Posterior cingulate gyrus (tissue), 11 donors: ENCODE measurements around the gene MTA2.
"Not testable (repeated sequence)": the region's sequence is repeated elsewhere in the genome, so short reads cannot be mapped to it uniquely, and the experiment has no call there.

Experiments used
- DNase-seq, 10 donors: peaks; one replicate each; pipeline versions ENCODE4 v3.0.0 to v3.0.0-alpha.2; 2020 to 2021; ENCODE audit warnings: mixed read lengths in 3 of 10
- intact Hi-C: fragments of 100-400 bp; cut with DNase I; formaldehyde crosslinking; loops from one replicate; pipeline ENCODE4 v1.15.1; 2023

MTA2 gene

DNA sequence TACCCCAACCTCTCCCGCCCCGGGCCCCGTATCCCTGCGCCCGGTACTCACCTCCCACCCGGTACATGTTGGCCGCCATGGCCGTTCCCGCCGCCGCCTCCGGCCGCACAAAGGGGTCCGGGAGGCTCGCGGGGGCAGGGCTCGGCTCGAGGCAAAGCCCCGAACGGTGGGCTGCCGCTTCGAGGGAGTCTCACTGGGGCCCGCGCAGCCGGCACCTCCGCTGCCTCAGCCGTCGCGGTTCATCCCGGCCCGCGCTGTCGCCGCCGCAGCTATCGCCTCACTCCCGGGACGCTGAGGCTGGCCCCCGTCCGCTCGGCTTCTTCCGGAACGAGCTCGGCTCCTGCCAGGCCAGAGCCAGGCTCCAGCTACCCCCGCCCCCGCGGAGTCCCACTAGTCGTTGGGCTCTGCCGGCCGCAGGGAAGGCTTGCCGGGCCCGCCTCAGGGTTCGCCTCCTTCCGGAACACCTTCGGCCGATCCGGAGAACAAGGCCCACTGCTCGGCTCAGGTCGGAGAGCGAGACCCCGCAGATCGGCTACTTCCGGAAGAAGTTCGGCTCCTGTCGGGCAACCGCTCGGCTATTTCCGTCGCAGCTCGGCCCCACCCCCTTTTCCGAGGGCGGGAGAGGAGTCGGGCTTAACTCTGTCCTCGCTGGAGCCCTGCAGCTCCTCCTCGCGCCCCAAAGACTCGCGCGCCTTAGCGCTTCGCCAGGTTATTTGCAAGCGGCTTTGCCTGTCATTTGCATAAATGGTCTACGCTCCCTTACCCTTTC is at the start of gene MTA2:
MTA2 (minus strand) TSS at position 494 of the 769 bp plus-strand sequence; CDS start at position 79, 415 bp downstream.
- peak; percentile 95 to 99 (median 96) for DNase-seq
- intact Hi-C loops: loop anchor here (1.0 to 2.0 kb wide), 2 partner anchors 8 to 19 kb away; partner anchors contain the start of gene B3GAT3

DNA sequence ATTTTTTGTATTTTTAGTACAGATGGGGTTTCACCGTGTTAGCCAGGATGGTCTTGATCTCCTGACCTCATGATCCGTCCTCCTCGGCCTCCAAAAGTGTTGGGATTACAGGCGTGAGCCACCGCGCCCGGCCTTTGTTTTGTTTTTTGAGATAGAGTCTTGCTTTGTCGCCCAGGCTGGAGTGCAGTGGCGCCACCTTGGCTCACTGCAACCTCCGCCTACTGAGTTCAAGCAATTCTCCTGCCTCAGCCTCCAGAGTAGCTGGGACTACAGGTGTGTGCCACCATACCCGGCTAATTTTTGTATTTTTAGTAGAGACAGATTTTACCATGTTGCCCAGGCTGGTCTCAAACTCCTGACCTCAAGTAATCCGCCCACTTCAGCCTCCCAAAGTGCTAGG is 48.6 kb upstream of the MTA2 start:
- peak in 1 of 10 donors; percentile 47 for DNase-seq
- intact Hi-C loops: not testable (repeated sequence)

DNA sequence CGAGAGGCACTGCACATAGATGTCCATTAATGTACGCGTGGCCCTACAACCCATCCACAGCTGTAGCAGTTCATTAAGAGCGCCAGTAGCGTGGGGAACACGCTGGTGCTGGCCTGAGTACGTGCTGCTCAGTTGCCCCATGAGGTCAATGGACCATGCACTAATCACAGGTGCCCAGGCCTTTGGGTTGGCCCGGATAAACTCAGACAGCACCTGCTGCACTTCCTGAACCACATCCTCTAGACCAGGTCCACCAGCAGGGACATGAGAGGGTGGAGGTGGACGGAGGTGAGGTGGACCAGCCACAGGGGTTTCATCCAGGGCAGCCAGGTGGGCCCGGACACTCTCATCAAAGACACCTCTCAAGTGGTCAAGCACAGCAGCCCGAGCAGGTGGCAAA is 47.8 kb upstream of the MTA2 start:
- DNase-seq: peak in 1 of 10 donors; percentile 52
- intact Hi-C loops: no loop called here

DNA sequence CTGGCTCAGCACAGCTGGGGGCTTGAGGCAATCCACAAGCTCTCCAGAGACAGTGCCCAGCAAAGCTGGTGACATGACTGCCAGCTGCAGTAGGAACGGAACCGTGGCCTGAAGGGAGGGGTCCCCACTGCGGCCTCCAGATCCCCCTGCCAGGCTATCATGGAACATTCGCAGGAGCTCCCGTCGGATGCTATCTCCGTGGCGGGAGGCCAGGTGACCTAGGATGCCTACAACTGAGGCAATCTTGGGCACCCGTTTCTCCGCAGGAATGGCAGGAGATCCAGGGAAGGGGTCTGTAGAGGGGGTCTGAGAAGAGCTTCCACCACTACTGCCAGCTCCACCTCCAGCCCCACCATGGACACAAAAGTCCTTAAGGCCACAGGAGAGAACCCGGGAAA is 47.3 kb upstream of the MTA2 start:
- intact Hi-C loops: no loop called here

DNA sequence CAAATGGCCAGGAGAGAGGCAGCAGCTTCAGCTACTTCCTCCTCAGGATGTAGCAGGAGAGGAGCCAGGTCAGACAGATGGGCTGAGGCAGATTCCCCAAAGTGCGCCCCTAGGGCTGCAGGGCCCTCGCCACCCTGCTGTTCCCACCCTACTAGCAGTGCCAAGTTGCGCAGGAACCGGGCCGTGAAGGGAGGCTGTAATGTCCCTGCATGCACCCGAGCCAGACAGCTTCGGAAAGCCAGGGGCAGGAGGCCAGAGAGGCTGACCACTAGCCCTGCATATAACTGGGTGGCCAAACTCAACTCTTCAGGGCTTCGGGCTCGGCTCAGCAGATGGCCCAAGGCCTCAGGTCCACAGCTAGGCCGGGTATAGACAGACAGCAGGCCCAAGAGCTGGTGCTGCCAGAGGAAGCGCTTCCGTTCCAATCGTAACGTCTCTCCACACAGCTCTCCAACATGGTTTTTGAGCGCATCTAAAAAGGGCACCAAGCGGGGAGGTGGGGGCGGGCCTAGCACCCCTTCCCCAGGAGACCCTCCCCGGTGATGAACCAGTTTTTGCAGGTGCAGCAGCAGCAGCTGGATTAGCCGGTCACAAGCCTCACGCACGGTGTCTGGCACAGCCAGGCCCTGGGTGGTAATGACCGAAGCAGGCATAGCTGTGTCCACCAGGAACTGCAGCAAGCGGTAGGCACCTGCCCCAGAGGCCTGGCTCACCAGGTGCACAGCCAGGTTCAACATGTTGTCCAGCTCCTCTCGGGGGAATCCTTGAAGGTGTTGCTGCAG is 46.7 kb upstream of the MTA2 start:
- intact Hi-C loops: no loop called here
- peak in 1 of 10 donors; percentile 69 for DNase-seq

More for the DNA sequence above, 47.3 kb upstream of the MTA2 start:
- peak in 1 of 10 donors; percentile 67 for DNase-seq

DNA sequence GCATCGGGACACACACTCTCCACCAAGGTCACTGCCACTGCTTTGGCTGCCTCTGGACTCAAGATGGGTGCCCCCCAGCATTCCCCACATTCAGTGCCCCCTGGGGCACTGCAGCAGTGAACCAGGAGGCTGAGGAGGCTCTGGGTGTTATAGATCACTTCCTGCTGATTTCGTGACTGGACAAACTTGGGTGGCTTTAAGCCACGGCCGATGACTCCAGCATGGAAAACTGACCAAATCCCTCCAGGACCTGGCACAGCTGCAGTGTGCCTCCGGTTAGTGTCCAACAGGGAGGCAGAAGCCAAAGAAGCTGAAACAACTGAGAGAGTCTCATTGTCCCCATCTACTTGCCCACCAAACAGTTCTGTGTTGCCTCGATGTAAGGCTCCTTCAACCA is 45.9 kb upstream of the MTA2 start:
- DNase-seq: no peak
- intact Hi-C loops: no loop called here

DNA sequence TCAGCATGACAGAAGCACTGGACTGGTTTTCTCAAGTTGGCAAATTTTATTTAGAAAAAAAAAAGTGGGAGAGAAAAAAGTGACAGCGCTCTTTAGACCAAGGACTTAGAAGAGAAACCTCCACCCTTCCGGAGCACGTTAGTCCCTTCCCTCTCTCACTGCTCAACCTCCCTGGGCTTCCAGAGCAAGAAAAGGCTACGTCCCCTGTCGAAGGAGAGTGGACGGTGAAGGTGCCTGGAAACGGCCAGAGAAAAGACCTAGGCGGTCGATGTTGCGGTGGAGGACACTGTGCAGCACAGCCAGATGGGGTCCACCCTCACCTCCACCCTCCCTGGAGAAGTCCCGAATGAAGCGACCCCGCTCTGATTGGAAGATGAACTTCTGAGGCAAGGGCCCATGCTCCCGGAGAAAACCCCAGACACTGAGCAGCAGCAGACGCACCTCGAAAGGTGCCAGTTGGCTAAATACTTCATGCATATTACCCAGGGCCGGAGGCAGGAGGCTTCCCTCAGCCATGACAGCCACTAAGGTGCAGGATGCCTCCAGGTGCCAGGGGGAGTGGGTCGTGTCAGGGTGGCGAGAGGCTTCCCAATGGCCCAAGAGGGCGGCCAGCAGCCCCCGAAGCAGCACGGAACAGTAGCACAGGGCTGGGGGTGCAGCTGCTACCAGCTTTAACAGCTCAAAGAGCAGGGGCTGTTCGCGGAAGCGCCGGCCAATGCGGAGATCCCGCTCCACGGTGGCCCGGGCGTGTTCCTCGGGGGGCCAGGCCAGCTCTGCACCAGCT is 45.4 kb upstream of the MTA2 start:
- DNase-seq: peak in 1 of 10 donors; percentile 81
- intact Hi-C loops: loop anchor here (1.0 kb wide), 1 partner anchor 25 kb away; no protein-coding TSS in a partner anchor

DNA sequence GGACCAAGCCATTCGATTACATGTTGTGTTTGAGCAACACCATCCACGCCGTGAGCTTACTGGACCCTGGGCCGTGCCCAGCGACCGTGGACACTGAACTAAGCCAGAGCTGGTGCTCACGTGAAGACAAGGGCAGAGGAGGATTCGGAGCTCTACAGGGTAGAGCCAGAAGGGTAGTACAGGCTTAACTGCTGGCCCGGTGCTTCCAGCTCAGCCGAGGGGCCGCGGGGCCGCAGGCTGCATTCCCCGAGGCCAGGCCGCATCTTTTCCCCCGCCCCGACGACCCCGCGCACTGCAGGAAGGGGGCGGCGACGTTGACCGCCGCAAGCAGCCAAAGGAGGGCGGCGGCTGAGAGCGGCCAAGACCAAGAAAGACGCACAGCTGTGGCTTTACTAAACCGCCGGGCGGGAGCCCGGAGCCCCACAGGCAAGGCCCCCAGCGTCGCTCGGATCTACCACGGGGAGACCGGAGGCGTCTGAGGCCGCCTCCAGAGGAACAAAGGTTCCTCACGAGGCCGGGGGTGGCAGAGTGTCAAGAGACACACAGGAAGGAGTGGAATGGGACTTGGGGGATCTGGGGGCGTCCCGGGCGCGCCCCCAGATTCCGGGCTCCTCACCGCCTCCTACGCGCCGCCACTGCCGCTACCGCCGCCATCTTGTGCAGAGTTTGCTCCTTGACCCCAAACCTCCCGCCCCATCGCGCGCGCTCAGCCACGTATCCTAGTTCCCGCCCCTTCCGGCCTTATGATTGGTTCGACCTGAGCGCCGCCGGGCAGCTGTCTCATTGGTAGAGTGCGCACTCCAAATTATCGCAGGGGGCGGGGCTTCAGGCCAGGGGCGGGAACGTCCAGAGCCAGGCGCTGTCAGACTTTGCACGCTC is 44.5 kb upstream of the MTA2 start, which contains the start of gene GANAB:
GANAB (minus strand) TSS at position 668 of the 879 bp plus-strand sequence; CDS start at position 654, 14 bp downstream.
- intact Hi-C loops: loop anchor here (1.0 kb wide), 1 partner anchor 24 kb away; no protein-coding TSS in a partner anchor
- peak; percentile 98 to 100 (median 99) for DNase-seq

DNA sequence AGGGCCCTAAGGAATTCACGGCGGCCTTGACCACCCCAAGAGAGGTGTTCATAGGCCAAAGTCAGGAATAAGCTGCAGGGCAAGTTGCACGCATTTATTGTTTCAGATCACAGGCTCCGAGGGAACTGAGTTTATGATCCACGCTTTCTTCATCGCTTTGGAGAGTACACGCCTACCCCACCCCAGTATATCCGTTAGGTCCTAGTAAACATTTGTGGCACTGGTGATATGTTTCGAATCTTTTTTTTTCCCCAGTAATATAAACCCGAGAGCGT is 43.9 kb upstream of the MTA2 start:
- intact Hi-C loops: no loop called here
- DNase-seq: no peak

DNA sequence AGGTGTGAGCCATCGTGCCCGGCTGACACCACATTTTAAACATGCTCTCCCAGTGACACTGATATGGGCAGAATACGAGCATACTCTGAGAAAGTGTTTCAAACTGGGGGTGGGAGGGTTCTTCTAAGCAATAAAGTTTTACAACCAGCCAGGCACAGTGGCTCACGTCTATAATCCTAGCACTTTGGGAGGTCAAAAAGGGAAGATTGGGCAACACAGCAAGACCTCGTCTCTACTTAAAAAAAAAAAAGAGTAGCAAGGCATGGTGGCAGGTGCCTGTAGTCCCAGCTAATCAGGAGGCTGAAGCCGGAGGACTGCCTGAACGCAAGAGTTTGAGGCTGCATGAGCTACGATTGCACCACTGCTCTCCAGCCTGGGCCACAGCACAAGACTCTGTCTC is 42.6 kb upstream of the MTA2 start:
- peak in 1 of 10 donors; percentile 57 for DNase-seq
- intact Hi-C loops: no loop called here

DNA sequence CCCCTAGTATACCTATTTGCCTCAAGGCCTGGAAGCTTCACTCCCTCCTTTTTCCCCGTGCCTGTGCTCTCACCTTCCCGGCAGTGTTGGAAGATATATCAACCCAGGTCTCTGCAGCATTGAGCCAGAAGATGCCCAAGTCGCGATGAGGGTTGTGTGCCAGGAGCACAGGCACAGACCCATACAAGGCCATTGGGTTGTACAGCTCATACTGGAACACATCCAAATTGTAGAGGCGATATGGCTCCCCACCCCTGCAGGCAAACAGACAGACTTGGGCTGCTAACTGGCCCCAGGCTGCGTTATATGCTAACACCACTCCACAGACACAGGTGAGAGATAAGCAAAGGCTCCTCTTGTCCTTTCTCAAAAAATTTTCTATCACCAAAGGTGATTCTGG is 30.8 kb upstream of the MTA2 start:
- intact Hi-C loops: no loop called here
- peak in 1 of 10 donors; percentile 37 for DNase-seq

DNA sequence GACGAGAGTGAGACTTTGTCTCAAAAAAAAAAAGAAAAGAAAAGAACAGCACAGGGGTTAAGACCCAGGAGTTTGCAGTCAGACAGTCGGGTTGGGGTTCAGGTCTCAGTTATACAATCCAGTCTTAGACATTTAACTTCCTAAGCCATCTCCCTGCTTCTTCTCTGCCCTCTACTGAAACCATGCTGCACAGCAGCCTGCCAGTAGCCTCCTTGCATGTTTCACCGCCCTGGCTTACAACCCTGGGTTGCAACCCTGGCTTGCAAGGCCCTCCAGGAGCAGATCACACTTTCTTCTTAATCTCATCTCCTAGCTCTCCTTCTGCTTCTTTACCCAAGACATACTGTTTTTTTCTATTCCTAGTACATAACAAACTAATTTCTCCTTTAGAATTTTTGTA is 26.0 kb upstream of the MTA2 start:
- intact Hi-C loops: no loop called here
- peak in 1 of 10 donors; percentile 57 for DNase-seq

DNA sequence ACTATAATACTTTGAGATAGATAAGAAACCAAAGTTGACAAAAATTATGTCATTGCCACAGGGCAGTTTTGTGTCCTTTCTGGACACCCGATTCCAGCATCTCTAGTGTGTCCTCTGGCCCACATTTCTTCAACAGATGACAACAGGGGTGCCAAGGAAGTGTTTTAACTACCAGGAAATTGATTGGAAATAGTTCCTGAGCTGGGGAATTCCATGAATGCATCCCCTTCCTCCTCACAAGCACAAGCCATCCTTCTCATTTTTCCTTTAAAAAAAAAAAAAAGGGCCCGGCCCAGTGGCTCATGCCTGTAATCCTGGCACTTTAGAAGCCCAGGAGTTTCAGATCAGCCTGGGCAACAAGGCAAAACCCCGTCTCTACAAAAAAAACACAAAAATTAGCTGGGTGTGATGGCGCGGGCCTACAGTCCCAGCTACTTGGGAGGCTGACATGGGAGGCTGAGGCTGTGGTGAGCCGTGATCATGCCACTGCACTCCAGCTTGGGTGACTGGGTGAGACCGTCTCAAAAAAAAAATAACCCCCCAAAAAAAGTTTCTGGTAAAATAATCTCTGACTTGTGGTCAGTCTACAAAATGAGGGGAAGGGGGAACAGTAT is 20.9 kb upstream of the MTA2 start:
- peak in 1 of 10 donors; percentile 18 for DNase-seq
- intact Hi-C loops: loop anchor here (1.0 to 5.0 kb wide), 2 partner anchors 24 to 50 kb away; partner anchors contain the start of genes EEF1G and GANAB

DNA sequence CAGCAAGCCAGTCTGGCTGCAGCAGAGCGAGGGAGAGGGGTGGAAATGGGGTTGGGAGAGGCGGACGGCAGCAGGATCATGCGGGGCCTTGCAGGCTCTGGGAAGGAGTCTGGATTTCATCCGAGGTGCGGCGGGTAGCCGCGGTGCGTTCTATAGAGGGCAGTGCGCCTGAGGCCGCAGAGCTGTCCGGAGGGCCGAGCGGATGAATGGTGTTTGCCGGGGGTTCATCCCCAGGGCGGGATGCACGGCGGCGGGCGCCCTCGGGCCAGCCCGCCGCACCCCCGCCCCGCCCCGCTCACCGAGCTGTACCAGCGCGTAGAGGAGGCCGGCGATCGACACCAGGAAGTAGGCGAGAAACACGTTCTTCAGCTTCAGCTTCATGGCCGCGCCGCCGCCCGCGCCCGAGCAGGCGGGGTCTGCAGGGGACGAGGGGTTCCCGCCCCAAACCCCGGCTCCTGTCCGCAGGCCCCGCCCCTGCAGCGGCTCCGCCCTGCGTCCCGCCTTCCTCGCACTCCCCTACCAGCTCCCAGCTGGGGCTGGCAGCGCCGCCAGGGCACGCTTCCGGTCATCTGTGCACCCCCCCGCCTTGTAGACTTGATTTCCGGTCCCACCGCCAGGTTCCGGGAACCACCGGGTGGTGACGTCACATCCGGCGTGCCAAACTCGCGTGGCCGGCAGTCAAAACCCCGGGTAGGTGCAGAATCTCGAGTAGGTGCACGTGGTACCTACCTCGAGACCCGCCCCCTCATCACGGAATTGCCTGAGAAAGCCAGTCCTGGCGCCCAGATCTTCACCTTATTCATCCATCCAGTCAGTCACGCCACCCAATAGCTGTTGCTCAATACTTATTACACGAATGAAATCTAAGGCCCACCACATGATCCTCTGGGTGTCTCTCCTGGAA is 20.2 kb upstream of the MTA2 start, which contains the start of gene B3GAT3:
B3GAT3 (minus strand) TSS at position 420 of the 904 bp plus-strand sequence; CDS start at position 381, 39 bp downstream.
- intact Hi-C loops: loop anchor here (1.0 to 5.0 kb wide), 4 partner anchors 9 to 50 kb away; partner anchors contain the start of genes EEF1G, GANAB, MTA2 and ROM1
- peak; percentile 97 to 100 (median 98) for DNase-seq

DNA sequence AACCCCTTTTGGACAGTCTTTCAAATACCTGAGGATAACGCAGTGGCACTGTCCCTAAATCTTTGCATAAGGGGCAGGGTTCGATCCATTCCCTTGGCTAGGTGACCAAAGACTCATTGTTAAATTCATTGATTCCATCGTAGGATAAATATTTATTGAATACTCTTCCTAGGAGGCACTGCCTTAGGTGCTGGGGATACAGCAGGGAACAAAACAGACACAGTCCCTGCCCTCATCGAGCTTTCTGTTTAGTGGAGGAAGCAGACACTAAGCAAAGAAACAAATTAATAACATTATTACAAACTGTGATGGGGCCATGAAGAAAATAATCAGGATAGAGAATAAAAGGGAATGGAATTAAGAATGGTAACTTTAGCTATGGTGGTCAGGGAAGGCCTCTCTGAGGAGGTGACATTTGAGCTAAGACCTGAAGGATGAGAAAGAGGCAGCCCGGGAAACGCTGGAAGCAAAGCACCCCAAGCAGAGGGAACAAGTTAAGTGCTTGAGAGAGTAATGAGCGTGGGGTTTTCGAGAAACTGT is 19.4 kb upstream of the MTA2 start:
- intact Hi-C loops: loop anchor here (1.0 to 5.0 kb wide), 3 partner anchors 8 to 49 kb away; partner anchors contain the start of genes EEF1G, MTA2 and ROM1
- no peak for DNase-seq

DNA sequence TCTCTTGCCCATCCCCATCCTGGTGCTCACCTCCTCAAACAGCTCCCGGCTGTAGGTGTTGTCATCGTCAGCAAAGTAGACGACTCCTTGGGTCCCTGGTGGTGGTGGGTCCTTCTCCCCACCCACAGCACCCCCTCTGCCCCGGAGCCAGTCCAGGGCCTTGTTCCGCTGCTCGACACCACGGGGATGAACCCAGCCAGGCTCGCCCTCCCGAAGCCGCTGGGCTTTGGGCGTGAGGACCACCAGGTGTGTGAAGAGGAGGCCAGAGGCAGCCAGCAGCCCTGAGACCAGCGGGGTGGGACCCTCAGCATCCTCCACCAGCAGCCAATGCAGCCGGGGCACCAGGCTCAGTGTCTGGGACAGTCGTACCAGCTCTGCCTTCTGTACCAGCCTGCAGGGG is 15.3 kb upstream of the MTA2 start:
- DNase-seq, intact Hi-C loops: not testable (repeated sequence)

DNA sequence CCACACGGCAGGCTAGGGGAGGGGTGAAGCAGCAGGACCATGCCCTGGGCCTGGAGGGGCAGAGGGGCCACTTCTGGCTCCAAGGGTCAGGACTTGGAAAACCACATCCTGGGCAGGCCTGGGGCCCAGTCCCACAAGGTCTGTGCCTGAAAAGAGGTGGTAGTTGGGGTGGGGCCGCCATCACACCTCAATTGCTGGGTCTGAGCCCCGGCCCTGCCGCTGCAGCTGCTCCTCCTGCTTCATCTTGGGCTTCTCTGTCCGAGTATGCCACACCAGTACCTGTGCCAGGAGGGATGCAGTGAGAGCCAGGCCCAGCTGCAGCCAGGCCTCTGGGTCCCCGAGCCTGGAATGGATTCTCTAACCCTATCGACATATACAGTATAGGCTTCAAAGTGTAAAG is 13.9 kb upstream of the MTA2 start:
- DNase-seq: no peak
- intact Hi-C loops: no loop called here
